GM06990 (cell line): ENCODE data around the gene AIPL1.

Experiments
- DNase-seq: peaks from one replicate; pipeline ENCODE4 v3.0.0-alpha.2; 2011; ENCODE audit not compliant: insufficient read length; ENCODE audit errors: extremely low read depth
- H3K27me3 ChIP-seq: replicated peaks from 2 replicates; pipeline ENCODE4 v1.6.0; 2011; ENCODE audit warnings: low read length; ENCODE audit not compliant: control insufficient read depth, insufficient read depth
- H3K36me3 ChIP-seq: 2 replicates; pipeline ENCODE4 v1.5.1; 2011; ENCODE audit warnings: low read length; ENCODE audit not compliant: control insufficient read depth, insufficient read depth
- H3K4me3 ChIP-seq: replicated peaks from 2 replicates; pipeline ENCODE4 v1.5.1; 2011; ENCODE audit warnings: low read depth, mild to moderate bottlenecking, control low read depth, low read length
- CTCF ChIP-seq: IDR thresholded peaks from 2 replicates; pipeline ENCODE4 v1.5.1; 2011; ENCODE audit warnings: low read length, control low read depth, mild to moderate bottlenecking, inconsistent platforms; ENCODE audit not compliant: insufficient read depth, poor library complexity, severe bottlenecking

The AIPL1 gene

GRCh38 chr17:6439951-6440350 is 5.0 kb upstream of the AIPL1 start:
- H3K36me3 ChIP-seq, result no peaks in the 10 kb centered on the region
- no peak for DNase-seq
- no peak overlapping the region for H3K4me3 ChIP-seq
- no peak for TF ChIP-seq CTCF
- H3K27me3 ChIP-seq, result peaks cover 4% of the 10 kb centered on the region

GRCh38 chr17:6437956-6438355 is 3.0 kb upstream of the AIPL1 start:
- peaks cover 4% of the 10 kb centered on the region for H3K27me3 ChIP-seq
- DNase-seq, result no peak
- H3K4me3 ChIP-seq, result no peak overlapping the region
- H3K36me3 ChIP-seq, result no peaks in the 10 kb centered on the region
- no peak for TF ChIP-seq CTCF

GRCh38 chr17:6437466-6437865 is 2.5 kb upstream of the AIPL1 start:
- no peak for DNase-seq
- no peak for TF ChIP-seq CTCF
- Histone ChIP-seq H3K36me3 (no peaks in the 10 kb centered on the region), H3K4me3 (no peak overlapping the region), H3K27me3 (peaks cover 4% of the 10 kb centered on the region)

GRCh38 chr17:6435968-6436367 is 1.0 kb upstream of the AIPL1 start:
- DNase-seq, result no peak
- no peaks in the 10 kb centered on the region for H3K36me3 ChIP-seq
- peaks cover 4% of the 10 kb centered on the region for H3K27me3 ChIP-seq
- TF ChIP-seq CTCF, result peak; percentile 83
- H3K4me3 ChIP-seq, result no peak overlapping the region

GRCh38 chr17:6430769-6431168 is 4.2 kb downstream of the AIPL1 start:
- no peaks in the 10 kb centered on the region for H3K27me3 ChIP-seq
- no peaks in the 10 kb centered on the region for H3K36me3 ChIP-seq
- TF ChIP-seq CTCF, result peak; percentile 33
- no peak overlapping the region for H3K4me3 ChIP-seq
- DNase-seq, result no peak

- no peak for TF ChIP-seq CTCF
- H3K27me3 ChIP-seq, result no peaks in the 10 kb centered on the region
- H3K36me3 ChIP-seq, result no peaks in the 10 kb centered on the region
- no peak for DNase-seq
- H3K4me3 ChIP-seq, result no peak overlapping the region
Observed at GRCh38 chr17:6429266-6429665, 5.7 kb downstream of the AIPL1 start.
